B cell (primary cell): Measurements from ENCODE around the gene THSD4. TPM values are rescaled to one million over a fixed set of nuclear protein-coding genes. Genes with fewer than 3 reads are reported as not detected.

Experiments
- ATAC-seq: fragments of 200-7000 bp; cut with Tn5 transposase; one replicate; pipeline ENCODE4 v1.10.0; 2021; ENCODE audit warnings: low read depth, mild to moderate bottlenecking, moderate number of reproducible peaks, moderate library complexity
- CTCF ChIA-PET: fragments of 350-600 bp; sonication (Branson Sonifier 250); formaldehyde crosslinking; loops from one replicate; lab custom pipeline; 2021; ENCODE audit warnings: antibody characterized with exemption, inconsistent platforms; lab: Charles Lee
- POLR2A ChIA-PET: fragments of 350-600 bp; sonication (Branson Sonifier 250); formaldehyde crosslinking; loops from one replicate; lab custom pipeline; 2021; ENCODE audit warnings: antibody characterized with exemption; lab: Charles Lee
- DNase-seq: peaks from one replicate; pipeline ENCODE4 v3.0.0; 2013
- H2AFZ ChIP-seq: 2 replicates; pipeline ENCODE4 v1.6.1; 2012; ENCODE audit warnings: mild to moderate bottlenecking, low read depth, low read length; ENCODE audit not compliant: insufficient read depth, poor library complexity, severe bottlenecking
- H3K27ac ChIP-seq, 2 donors: 1 replicate in 1 of 2; 2 replicates in 1 of 2; pipeline ENCODE4 v1.5.1; 2012 to 2013; ENCODE audit warnings: low read length in 2 of 2, mild to moderate bottlenecking in 2 of 2, moderate library complexity in 1 of 2
- H3K27me3 ChIP-seq, 4 experiments: fragments of 200-600 bp in 1 of 4; sonication (generic) in 1 of 4; replicated peaks in 1 of 4; 1 replicate in 2 of 4; 2 replicates in 2 of 4; pipeline versions ENCODE4 v1.6.1 to v1.7.0; 2013 to 2016; ENCODE audit warnings: low read length in 3 of 4, mild to moderate bottlenecking in 2 of 4, mixed read lengths in 1 of 4, moderate library complexity in 1 of 4; ENCODE audit not compliant: insufficient read depth in 4 of 4, control insufficient read depth in 3 of 4; ENCODE audit errors: control extremely low read depth in 1 of 4
- H3K36me3 ChIP-seq, 2 experiments: replicated peaks in 1 of 2; 1 replicate in 1 of 2; 2 replicates in 1 of 2; pipeline versions ENCODE4 v1.6.1 to v1.7.1; 2013; ENCODE audit warnings: low read length in 1 of 2; ENCODE audit not compliant: insufficient read depth in 2 of 2, control insufficient read depth in 1 of 2; ENCODE audit errors: control extremely low read depth in 1 of 2, extremely low read depth in 1 of 2
- H3K4me1 ChIP-seq, 2 donors: fragments of 200-600 bp in 1 of 2; sonication (generic) in 1 of 2; 1 replicate in 1 of 2; 2 replicates in 1 of 2; pipeline versions ENCODE4 v1.5.1 to v1.6.1; 2013 to 2017; ENCODE audit warnings: low read length in 2 of 2; ENCODE audit not compliant: control insufficient read depth in 2 of 2, insufficient read depth in 2 of 2
- H3K4me2 ChIP-seq: replicated peaks from 2 replicates; pipeline ENCODE3; 2012; ENCODE audit warnings: mild to moderate bottlenecking, low read depth, low read length; ENCODE audit not compliant: poor library complexity, severe bottlenecking
- H3K4me3 ChIP-seq, 5 experiments: fragments of 200-600 bp in 1 of 5; sonication (generic) in 1 of 5; 1 replicate in 3 of 5; 2 replicates in 2 of 5; pipeline versions ENCODE4 v1.5.1 to v1.7.0; 2011 to 2016; ENCODE audit warnings: low read length in 4 of 5, mild to moderate bottlenecking in 4 of 5, low read depth in 2 of 5, control low read depth in 1 of 5, moderate library complexity in 1 of 5; ENCODE audit not compliant: insufficient read depth in 1 of 5; ENCODE audit errors: control extremely low read depth in 1 of 5, extremely low read depth in 1 of 5
- H3K79me2 ChIP-seq: fragments of 200-600 bp; sonication (generic); one replicate; pipeline ENCODE4 v1.6.0; 2016; ENCODE audit warnings: low read length; ENCODE audit not compliant: control insufficient read depth, insufficient read depth
- H3K9ac ChIP-seq: fragments of 200-600 bp; sonication (generic); 2 replicates; pipeline ENCODE4 v1.6.1; 2017; ENCODE audit warnings: mild to moderate bottlenecking, low read length, moderate library complexity
- H3K9me3 ChIP-seq, 3 donors: one replicate each; pipeline versions ENCODE4 v1.6.1 to v1.7.1; 2013; ENCODE audit warnings: low read length in 2 of 3; ENCODE audit not compliant: control insufficient read depth in 2 of 3, insufficient read depth in 1 of 3; ENCODE audit errors: control extremely low read depth in 1 of 3
- H4K20me1 ChIP-seq: 2 replicates; pipeline ENCODE4 v1.6.0; 2012; ENCODE audit warnings: mild to moderate bottlenecking, low read length; ENCODE audit not compliant: insufficient read depth, control insufficient read depth, poor library complexity, severe bottlenecking
- H3K27ac Mint-ChIP-seq: one replicate; pipeline ENCODE4 v1.8.0; 2021; ENCODE audit warnings: mixed read lengths
- H3K27me3 Mint-ChIP-seq: one replicate; pipeline ENCODE4 v1.8.0; 2021; ENCODE audit warnings: mixed read lengths
- H3K4me1 Mint-ChIP-seq: one replicate; pipeline ENCODE4 v1.8.0; 2021; ENCODE audit warnings: mixed read lengths
- H3K4me3 Mint-ChIP-seq: one replicate; pipeline ENCODE4 v1.8.0; 2021; ENCODE audit warnings: mixed read lengths
- H3K9me3 Mint-ChIP-seq: one replicate; pipeline ENCODE4 v1.8.0; 2022; ENCODE audit warnings: mixed read lengths; ENCODE audit not compliant: insufficient read depth
- CTCF ChIP-seq: fragments of 200-600 bp; IDR thresholded peaks from one replicate; pipeline ENCODE4 v1.8.0; 2022; ENCODE audit warnings: antibody characterized with exemption, mild to moderate bottlenecking
- EZH2 ChIP-seq: IDR thresholded peaks from 2 replicates; pipeline ENCODE4 v1.6.1; 2012; ENCODE audit warnings: borderline replicate concordance, low read depth, mild to moderate bottlenecking, moderate library complexity, low read length; ENCODE audit not compliant: insufficient read depth, poor library complexity, severe bottlenecking
- WGBS: methylation state at CpG from one replicate; pipeline ENCODE4 v1.1.5; 2013; ENCODE audit warnings: missing lambda C conversion rate; ENCODE audit not compliant: insufficient coverage; 5-methylcytosine and 5-hydroxymethylcytosine counted together
- intact Hi-C: fragments of 100-400 bp; cut with micrococcal nuclease; formaldehyde crosslinking; loops from one replicate; pipeline ENCODE4 v1.10.0; 2022
- polyA plus RNA-seq: library from polyadenylated mRNA; depleted of rRNA; stranded (reverse); fragments of >200 nt; gene quantifications from 2 replicates; pipeline ENCODE4 v1.2.3, GENCODE V29; 2012
- total RNA-seq, 2 donors: library from RNA; stranded (reverse); fragments of 120-200 nt in 1 of 2; gene quantifications; 1 replicate in 1 of 2; 2 replicates in 1 of 2; pipeline versions ENCODE4 v1.2.3 to v1.2.4, GENCODE V29; 2013 to 2022

THSD4 gene
- total and polyA plus RNA-seq, 2 donors (not counting 1 experiment from before 2014, with no cell fraction given) = not detected

GRCh38 chr15:71355268-71355667 lies 240.0 kb downstream of the THSD4 start:
- Histone ChIP-seq H2AFZ (no peak overlapping the region), H3K9me3 (peaks cover 0 to 4% (median 0%) of the 10 kb centered on the region in 3 donors), H3K27me3 (no peaks in the 10 kb centered on the region), H3K4me2 (no peak overlapping the region), H3K27ac (no peak overlapping the region), H4K20me1 (no peaks in the 10 kb centered on the region), H3K79me2 (no peaks in the 10 kb centered on the region), H3K4me1 (no peaks in the 10 kb centered on the region), H3K4me3 (no peak overlapping the region), H3K36me3 (no peaks in the 10 kb centered on the region), H3K9ac (no peak overlapping the region)
- CTCF ChIA-PET = no interaction called here
- TF ChIP-seq CTCF (no peak), EZH2 (no peak)
- H3K4me3 Mint-ChIP-seq = no peak overlapping the region
- POLR2A ChIA-PET = no interaction called here
- intact Hi-C loops = no loop called here
- DNase-seq (no peak), ATAC-seq (no peak)
- peaks cover 22% of the 10 kb centered on the region for H3K27me3 Mint-ChIP-seq
- WGBS = 88% methylated on average over 3 of the region's 3 CpGs
- no peaks in the 10 kb centered on the region for H3K4me1 Mint-ChIP-seq
- H3K27ac Mint-ChIP-seq = no peak overlapping the region
- no peaks in the 10 kb centered on the region for H3K9me3 Mint-ChIP-seq

GRCh38 chr15:71357321-71357732 lies 242.1 kb downstream of the THSD4 start:
- Histone ChIP-seq H3K27me3 (no peaks in the 10 kb centered on the region), H3K4me1 (no peaks in the 10 kb centered on the region), H3K9ac (no peak overlapping the region), H3K79me2 (no peaks in the 10 kb centered on the region), H3K4me3 (no peak overlapping the region), H3K36me3 (no peaks in the 10 kb centered on the region), H4K20me1 (no peaks in the 10 kb centered on the region), H3K9me3 (peaks cover 0 to 4% (median 0%) of the 10 kb centered on the region in 3 donors), H3K4me2 (no peak overlapping the region), H2AFZ (no peak overlapping the region), H3K27ac (no peak overlapping the region)
- TF ChIP-seq EZH2 (no peak), CTCF (no peak)
- Mint-ChIP-seq H3K27me3 (peaks cover 15% of the 10 kb centered on the region), H3K9me3 (no peaks in the 10 kb centered on the region), H3K4me1 (no peaks in the 10 kb centered on the region), H3K4me3 (no peak overlapping the region), H3K27ac (no peak overlapping the region)
- CTCF ChIA-PET = no interaction called here
- WGBS = 93% methylated on average over 7 of the region's 9 CpGs
- DNase-seq (no peak), ATAC-seq (no peak)
- intact Hi-C loops = no loop called here
- POLR2A ChIA-PET = no interaction called here
